Measurements from ENCODE around the gene ANKRD22. TPM values are rescaled to one million over a fixed set of nuclear protein-coding genes. Genes with fewer than 3 reads are reported as not detected.
"Not testable (repeated sequence)": the region's sequence is repeated elsewhere in the genome, so short reads cannot be mapped to it uniquely, and the experiment has no call there.

The ANKRD22 gene
- total and polyA plus RNA-seq, 2 donors: 3.4 to 5.0 TPM

DNA sequence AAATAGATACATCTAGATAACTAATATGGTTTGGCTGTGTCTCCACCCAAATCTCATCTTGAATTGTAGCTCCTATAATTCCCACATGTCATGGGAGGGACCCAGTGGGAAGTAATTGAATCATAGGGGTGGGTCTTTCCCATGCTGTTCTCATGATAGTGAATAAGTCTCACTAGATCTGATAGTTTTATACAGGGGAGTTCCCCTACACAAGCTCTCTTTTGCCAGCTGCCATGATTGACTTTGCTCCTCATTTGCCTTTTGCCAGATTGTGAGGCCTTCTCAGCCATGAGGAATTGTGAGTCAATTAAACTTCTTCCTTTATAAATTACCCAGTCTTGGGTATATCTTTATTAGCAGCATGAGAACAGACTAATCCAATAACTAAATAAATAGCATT is 14.0 kb downstream of the ANKRD22 start:
- H3K27ac ChIP-seq (ENCODE audit: low read depth); DNase-seq (ENCODE audit: extremely low spot score); H3K4me3 ChIP-seq (ENCODE audit: low read depth, low read length); H3K36me3 ChIP-seq (ENCODE audit: insufficient read depth); H3K4me1 ChIP-seq (ENCODE audit: insufficient read depth): not testable (repeated sequence)

DNA sequence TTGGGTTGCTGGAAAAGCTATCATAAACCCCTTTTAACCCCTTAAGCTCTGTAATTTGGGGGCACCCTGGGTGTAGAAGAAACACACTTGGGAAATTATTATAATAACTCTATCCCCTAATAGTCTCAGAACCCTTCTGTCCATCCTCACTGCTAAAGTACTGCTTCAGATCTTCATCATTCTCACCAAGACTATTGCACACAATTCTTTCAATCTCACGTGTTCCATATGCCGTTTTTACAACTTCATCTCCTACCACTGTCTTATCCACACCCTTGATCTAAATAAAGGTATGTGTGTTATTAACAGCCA is 15.8 kb downstream of the ANKRD22 start:
- no peak overlapping the region for H3K27ac ChIP-seq (ENCODE audit: low read depth)
- 16% methylated on average over 2 of the region's 2 CpGs for WGBS
- no peak for DNase-seq (ENCODE audit: extremely low spot score)
- no peaks in the 10 kb centered on the region for H3K36me3 ChIP-seq (ENCODE audit: insufficient read depth)
- H3K4me3 ChIP-seq (ENCODE audit: low read depth, low read length): no peak overlapping the region
- H3K4me1 ChIP-seq (ENCODE audit: insufficient read depth): no peaks in the 10 kb centered on the region

- peak; percentile 80 for DNase-seq (ENCODE audit: extremely low spot score)
- 19% methylated on average over 10 of the region's 10 CpGs for WGBS
- H3K27ac ChIP-seq (ENCODE audit: low read depth): no peak overlapping the region
- H3K36me3 ChIP-seq (ENCODE audit: insufficient read depth): no peaks in the 10 kb centered on the region
- H3K4me1 ChIP-seq (ENCODE audit: insufficient read depth): no peaks in the 10 kb centered on the region
- no peak overlapping the region for H3K4me3 ChIP-seq (ENCODE audit: low read depth, low read length)
Measured at GRCh38 chr10:88835096-88835909, 16.3 kb downstream of the ANKRD22 start.

DNA sequence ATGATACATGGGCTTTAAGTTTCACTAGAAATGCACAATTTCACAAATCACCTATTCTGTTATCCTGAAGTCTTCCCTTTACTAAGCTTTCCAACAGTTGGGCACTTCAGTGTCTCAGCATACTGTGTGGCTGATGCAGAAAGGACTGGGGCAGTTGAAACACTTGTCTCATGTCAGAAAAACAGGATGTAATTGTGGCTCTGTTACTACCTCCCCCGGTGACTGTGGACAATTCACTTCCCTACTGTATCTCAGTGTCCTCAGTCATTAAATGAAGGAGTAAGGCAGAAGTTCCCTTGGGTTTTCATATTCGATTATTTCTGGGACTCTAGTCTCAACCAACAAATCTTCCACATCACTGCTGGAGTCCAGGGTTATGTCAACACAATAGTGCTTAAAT is 17.9 kb downstream of the ANKRD22 start:
- Histone ChIP-seq H3K36me3 (ENCODE audit: insufficient read depth) (no peaks in the 10 kb centered on the region), H3K4me3 (ENCODE audit: low read depth, low read length) (no peak overlapping the region), H3K4me1 (ENCODE audit: insufficient read depth) (no peaks in the 10 kb centered on the region), H3K27ac (ENCODE audit: low read depth) (no peak overlapping the region)
- DNase-seq (ENCODE audit: extremely low spot score): no peak
- 66% methylated on average over 2 of the region's 2 CpGs for WGBS

DNA sequence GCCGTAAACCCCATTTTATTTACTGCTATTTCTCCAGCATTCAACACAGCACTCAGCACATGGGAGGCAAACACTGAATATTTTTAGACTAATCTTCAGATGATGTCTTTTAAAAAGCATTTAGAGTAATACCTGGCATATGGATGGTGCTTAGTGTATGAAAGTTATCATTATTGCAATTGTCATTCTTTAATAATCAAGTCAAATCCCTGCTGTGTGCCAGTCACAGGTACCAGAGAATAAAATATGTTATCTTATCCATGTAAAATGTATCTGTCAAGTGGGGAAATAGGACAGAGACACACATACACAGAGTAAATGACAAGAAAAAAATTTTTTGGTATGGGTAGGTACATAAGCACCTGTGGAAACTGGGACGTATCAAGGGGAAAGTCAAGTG is 18.5 kb downstream of the ANKRD22 start:
- Histone ChIP-seq H3K4me3 (ENCODE audit: low read depth, low read length) (no peak overlapping the region), H3K27ac (ENCODE audit: low read depth) (no peak overlapping the region), H3K36me3 (ENCODE audit: insufficient read depth) (no peaks in the 10 kb centered on the region), H3K4me1 (ENCODE audit: insufficient read depth) (no peaks in the 10 kb centered on the region)
- no peak for DNase-seq (ENCODE audit: extremely low spot score)
- 90% methylated on average over 2 of the region's 2 CpGs for WGBS

DNA sequence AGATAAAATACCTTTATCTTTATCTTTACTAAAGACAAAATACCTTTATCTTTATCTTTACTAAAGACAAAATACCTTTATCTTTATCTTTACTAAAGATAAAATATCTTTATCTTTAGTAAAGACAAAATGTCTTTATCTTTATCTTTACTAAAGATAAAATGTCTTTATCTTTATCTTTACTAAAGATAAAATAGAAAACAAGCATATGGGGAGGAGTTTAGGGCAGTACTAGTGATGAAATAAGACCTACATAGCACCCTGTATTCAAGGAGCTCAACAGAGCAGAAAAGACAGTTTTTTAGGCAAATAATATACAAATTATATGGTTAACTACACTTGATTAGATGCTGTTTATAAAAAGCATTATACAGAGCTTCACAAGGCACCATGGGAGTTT is 19.3 kb downstream of the ANKRD22 start:
- H3K4me3 ChIP-seq (ENCODE audit: low read depth, low read length): no peak overlapping the region
- DNase-seq (ENCODE audit: extremely low spot score): no peak
- no peaks in the 10 kb centered on the region for H3K4me1 ChIP-seq (ENCODE audit: insufficient read depth)
- H3K27ac ChIP-seq (ENCODE audit: low read depth): no peak overlapping the region
- H3K36me3 ChIP-seq (ENCODE audit: insufficient read depth): no peaks in the 10 kb centered on the region

DNA sequence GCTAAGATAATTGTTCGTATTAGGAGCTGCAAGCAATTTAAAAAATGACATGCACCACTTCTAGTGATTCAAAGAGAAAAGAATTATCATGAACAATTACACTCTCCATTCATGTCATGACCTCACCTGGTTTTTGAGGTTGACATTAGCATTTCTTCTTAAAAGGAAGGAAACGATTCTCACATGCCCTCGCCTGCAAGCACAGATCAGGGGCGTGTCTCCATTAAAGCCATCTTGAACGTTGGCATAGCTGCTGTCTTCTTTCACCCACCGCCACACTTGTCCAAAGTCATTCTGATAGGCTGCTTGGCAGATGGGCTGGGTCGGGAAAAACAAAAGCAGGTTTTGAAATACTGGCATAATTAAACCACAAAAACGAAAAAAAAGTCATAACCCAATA is 19.9 kb downstream of the ANKRD22 start:
- 76% methylated on average over 8 of the region's 8 CpGs for WGBS
- H3K27ac ChIP-seq (ENCODE audit: low read depth): no peak overlapping the region
- no peak for DNase-seq (ENCODE audit: extremely low spot score)
- no peak overlapping the region for H3K4me3 ChIP-seq (ENCODE audit: low read depth, low read length)
- H3K36me3 ChIP-seq (ENCODE audit: insufficient read depth): no peaks in the 10 kb centered on the region
- no peaks in the 10 kb centered on the region for H3K4me1 ChIP-seq (ENCODE audit: insufficient read depth)

- no peak overlapping the region for H3K27ac ChIP-seq (ENCODE audit: low read depth)
- H3K36me3 ChIP-seq (ENCODE audit: insufficient read depth): no peaks in the 10 kb centered on the region
- no peak overlapping the region for H3K4me3 ChIP-seq (ENCODE audit: low read depth, low read length)
- WGBS: 62% methylated on average over 9 of the region's 9 CpGs
- no peaks in the 10 kb centered on the region for H3K4me1 ChIP-seq (ENCODE audit: insufficient read depth)
- no peak for DNase-seq (ENCODE audit: extremely low spot score)
Measured at GRCh38 chr10:88830643-88831268, 20.9 kb downstream of the ANKRD22 start.

DNA sequence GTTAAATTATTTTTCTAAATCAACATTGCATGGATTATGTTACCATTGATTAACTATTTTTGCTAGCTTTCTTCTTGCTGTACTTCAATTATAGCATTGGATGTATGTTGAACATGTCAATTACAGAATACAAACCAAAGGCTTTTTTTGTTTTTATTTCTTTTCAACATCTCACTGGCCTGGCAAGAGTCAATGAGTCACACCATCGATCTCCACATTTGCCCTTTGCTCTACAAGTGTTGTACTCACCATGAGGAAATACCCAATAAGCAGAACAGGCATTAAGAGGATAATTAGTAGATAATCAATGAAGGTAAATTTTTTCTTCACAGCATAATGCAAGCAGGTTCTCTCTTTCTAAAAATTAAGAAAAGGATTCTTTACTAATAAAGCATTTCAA is 23.3 kb downstream of the ANKRD22 start:
- Histone ChIP-seq H3K4me1 (ENCODE audit: insufficient read depth) (no peaks in the 10 kb centered on the region), H3K36me3 (ENCODE audit: insufficient read depth) (no peaks in the 10 kb centered on the region), H3K4me3 (ENCODE audit: low read depth, low read length) (no peak overlapping the region), H3K27ac (ENCODE audit: low read depth) (no peak overlapping the region)
- WGBS: 65% methylated on average over 1 of the region's 1 CpG
- DNase-seq (ENCODE audit: extremely low spot score): no peak

- Histone ChIP-seq H3K4me3 (ENCODE audit: low read depth, low read length) (no peak overlapping the region), H3K36me3 (ENCODE audit: insufficient read depth) (no peaks in the 10 kb centered on the region), H3K4me1 (ENCODE audit: insufficient read depth) (no peaks in the 10 kb centered on the region), H3K27ac (ENCODE audit: low read depth) (no peak overlapping the region)
- 95% methylated on average over 2 of the region's 2 CpGs for WGBS
- DNase-seq (ENCODE audit: extremely low spot score): no peak
Measured at GRCh38 chr10:88827671-88828070, 24.0 kb downstream of the ANKRD22 start.

GRCh38 chr10:88826388-88826787 is 25.3 kb downstream of the ANKRD22 start:
- WGBS: 79% methylated on average over 4 of the region's 4 CpGs
- no peak overlapping the region for H3K4me3 ChIP-seq (ENCODE audit: low read depth, low read length)
- no peaks in the 10 kb centered on the region for H3K36me3 ChIP-seq (ENCODE audit: insufficient read depth)
- no peak overlapping the region for H3K27ac ChIP-seq (ENCODE audit: low read depth)
- H3K4me1 ChIP-seq (ENCODE audit: insufficient read depth): no peaks in the 10 kb centered on the region
- no peak for DNase-seq (ENCODE audit: extremely low spot score)

GRCh38 chr10:88820748-88821401 is 30.8 kb downstream of the ANKRD22 start:
- Histone ChIP-seq H3K27ac (ENCODE audit: low read depth) (no peak overlapping the region), H3K36me3 (ENCODE audit: insufficient read depth) (no peaks in the 10 kb centered on the region), H3K4me3 (ENCODE audit: low read depth, low read length) (no peak overlapping the region), H3K4me1 (ENCODE audit: insufficient read depth) (no peaks in the 10 kb centered on the region)
- DNase-seq (ENCODE audit: extremely low spot score): peak; percentile 83

- Histone ChIP-seq H3K4me3 (ENCODE audit: low read depth, low read length) (no peak overlapping the region), H3K4me1 (ENCODE audit: insufficient read depth) (no peaks in the 10 kb centered on the region), H3K36me3 (ENCODE audit: insufficient read depth) (no peaks in the 10 kb centered on the region), H3K27ac (ENCODE audit: low read depth) (no peak overlapping the region)
- WGBS: 85% methylated on average over 3 of the region's 3 CpGs
- no peak for DNase-seq (ENCODE audit: extremely low spot score)
Measured at GRCh38 chr10:88819290-88819689, 32.4 kb downstream of the ANKRD22 start.

DNA sequence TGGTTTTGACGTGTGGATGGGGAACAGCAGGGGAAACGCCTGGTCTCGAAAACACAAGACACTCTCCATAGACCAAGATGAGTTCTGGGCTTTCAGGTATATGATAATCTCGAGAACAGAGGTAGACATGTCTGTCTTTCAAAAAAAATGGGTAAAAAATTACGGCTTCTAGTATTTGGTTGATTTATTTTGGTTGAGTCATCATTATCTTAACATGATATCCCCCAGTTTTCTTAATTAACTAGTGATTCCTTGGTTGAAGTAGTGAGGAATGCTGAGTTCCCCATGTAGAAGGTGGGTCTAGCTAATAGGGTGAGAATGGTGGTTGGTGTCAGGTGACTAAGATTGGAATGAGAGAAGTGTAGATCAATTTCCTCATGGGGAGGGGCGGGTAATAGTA is 38.4 kb downstream of the ANKRD22 start:
- Histone ChIP-seq H3K4me3 (ENCODE audit: low read depth, low read length) (no peak overlapping the region), H3K36me3 (ENCODE audit: insufficient read depth) (no peaks in the 10 kb centered on the region), H3K27ac (ENCODE audit: low read depth) (no peak overlapping the region), H3K4me1 (ENCODE audit: insufficient read depth) (no peaks in the 10 kb centered on the region)
- DNase-seq (ENCODE audit: extremely low spot score): no peak
- WGBS: 86% methylated on average over 6 of the region's 6 CpGs
